ENCODE data around the gene FIGNL1.
A peak's percentile ranks its signal among the peaks of the same experiment; 100 is the strongest.

The FIGNL1 gene

DNA sequence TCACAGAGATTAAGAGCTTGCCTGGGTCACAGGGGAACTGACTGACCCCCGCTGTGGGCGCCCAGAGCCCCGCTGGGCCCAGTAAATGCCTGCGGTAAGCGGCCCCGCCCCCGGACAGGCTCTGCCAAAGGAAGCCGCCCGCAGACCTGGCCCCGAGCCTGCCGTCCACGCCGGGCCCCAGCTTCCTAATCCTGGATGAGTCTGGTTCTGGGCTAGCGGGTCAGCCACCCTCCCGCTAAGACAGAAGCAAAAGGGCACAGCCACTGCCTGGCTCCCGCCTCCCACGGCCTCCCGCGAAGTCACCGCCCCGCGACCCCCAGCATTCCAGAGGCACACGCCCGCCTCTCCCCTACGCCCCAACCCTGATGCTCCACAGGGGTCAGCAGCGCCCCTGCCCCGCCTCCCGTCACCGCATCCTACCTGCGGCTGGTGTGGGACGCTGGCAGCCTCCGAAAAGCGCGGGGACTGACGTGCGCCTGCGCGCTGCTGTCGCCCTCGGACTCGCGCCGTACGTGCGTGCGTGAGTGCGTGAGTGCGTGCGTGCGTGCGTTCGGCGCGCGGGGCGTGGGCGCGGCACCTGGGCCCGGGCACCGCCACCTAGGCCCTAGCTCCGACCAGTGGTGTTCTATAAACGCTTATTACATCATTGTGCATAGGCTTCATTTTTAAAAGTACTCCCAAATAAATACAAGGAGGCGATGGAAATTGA is at the start of gene FIGNL1:
FIGNL1 (minus strand) TSS at position 470 of the 709 bp plus-strand sequence. CDS start 3,063 bp downstream, outside the sequence.
- peak; percentile 58 for DNase-seq

DNA sequence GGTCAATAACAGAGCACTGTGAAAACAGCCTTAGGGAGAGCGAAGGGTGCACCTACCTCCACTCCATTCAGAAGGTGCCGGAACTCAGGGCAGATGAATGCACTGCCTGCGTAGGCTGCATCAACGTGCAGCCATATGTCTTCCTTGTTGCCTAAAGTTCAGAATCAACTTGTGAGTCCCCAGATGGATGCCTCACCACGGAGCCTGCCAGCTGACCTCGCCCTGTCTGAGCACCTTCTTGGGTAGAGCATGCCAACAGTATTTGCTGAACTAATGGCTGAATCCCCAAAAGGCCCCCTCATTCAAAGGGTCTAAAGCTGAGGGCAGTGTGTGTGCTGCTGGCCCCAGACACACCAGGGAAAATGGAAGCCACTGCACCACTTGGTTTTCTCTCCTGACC is 48.9 kb upstream of the FIGNL1 start:
- DNase-seq, result no peak

DNA sequence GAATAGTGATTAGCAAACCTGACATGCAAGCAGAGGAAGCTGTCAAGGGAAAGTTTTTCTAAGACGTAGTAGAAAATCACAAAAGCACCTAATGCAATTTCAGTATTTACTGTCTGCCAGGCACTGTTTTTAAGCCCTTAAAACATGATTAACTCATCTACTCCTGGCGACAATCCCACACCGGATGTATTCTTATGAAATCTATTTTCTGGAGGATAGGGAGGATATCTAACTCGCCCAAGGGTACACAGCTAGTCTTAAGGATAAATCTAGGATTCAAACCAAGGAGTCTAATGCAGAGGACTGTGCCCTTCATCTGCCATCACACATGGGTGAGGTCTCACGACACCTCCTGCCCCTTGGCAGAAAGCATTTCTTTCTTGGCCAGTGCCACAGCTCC is 47.8 kb upstream of the FIGNL1 start:
- no peak for DNase-seq

GRCh38 chr7:50497068-50497642 is 47.0 kb upstream of the FIGNL1 start:
- DNase-seq, result no peak

DNA sequence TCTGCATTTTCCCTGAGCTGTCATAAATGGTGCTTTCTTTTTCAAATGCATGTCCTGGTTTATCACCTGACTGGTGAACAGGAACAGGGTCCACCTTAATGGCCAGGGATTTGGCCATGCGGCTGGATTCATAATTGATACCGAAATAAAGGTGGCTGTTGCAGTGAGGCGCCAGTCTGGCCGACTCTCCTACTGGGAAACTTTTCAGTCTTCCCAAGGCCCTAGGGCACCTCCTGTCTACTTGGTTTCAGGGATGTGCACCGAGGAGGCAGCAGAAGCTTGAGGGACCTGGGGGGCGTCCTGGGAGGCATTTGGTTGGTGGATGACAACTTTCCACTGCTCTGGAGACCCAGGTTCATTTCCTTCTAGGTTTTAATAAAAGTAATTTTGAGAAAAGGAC is 46.4 kb upstream of the FIGNL1 start:
- no peak for DNase-seq

- DNase-seq, result no peak
Observed at GRCh38 chr7:50495746-50496145, 45.6 kb upstream of the FIGNL1 start.

DNA sequence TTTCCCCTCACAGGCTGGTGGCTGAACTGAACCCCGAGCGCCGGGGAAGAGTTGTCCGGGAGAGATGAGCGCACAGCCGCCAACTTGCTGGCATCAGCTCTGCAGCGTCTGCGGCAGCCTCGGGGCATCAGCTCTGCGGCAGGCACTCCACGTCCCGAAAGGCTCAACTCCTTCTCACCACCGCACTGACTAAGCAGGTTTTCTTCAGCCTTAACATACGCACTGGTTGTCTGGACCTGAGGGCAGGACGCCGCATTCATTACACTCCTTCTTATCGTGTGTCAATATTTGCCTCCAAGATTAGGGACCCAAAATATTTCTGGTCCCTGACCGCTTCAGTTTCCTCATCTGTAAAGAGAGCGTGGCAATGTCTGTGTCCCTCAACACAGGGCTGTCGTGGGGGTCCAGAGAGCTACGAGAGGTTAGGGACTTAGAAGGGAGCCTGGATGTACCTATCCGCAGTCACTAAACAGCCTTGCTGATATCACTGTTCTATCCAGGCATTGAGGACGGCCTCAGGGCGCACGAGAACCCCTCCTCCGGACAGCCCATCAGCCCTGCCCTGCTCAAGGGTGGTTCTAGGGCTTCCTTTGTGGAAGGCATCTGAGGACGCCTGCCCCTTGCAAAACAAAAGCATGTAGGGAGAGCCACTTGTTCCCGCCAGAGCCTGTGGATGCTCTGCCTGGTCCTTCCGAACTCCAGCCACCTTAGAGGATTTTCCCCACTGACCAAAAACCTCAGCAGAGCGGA is 42.8 kb upstream of the FIGNL1 start:
- DNase-seq, result no peak

GRCh38 chr7:50491943-50492342 is 41.8 kb upstream of the FIGNL1 start:
- DNase-seq, result no peak

GRCh38 chr7:50491209-50491608 is 41.1 kb upstream of the FIGNL1 start:
- no peak for DNase-seq

GRCh38 chr7:50488379-50488778 is 38.2 kb upstream of the FIGNL1 start:
- no peak for DNase-seq

- no peak for DNase-seq
Observed at GRCh38 chr7:50486512-50486911, 36.4 kb upstream of the FIGNL1 start.

GRCh38 chr7:50481867-50482266 is 31.7 kb upstream of the FIGNL1 start:
- DNase-seq, result no peak

DNA sequence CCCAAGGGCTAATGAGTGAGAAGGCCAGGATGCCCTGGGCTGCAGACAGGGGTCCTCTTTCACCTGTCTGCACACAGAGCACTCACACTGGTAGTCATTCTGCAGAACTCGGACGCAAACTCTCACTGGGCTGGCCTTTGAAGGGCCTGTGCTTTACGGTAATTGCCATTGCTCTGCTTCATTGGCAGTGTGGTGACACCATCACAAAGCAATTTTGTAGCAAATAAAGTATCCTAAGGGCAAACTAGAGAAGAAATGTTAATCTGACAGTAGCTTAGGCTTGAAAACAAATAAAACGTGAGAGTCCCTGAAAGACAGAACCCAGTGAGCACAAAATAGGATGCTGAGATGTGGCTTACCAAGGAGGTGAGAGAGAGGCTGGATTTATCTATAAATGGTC is 30.6 kb upstream of the FIGNL1 start:
- DNase-seq, result no peak

DNA sequence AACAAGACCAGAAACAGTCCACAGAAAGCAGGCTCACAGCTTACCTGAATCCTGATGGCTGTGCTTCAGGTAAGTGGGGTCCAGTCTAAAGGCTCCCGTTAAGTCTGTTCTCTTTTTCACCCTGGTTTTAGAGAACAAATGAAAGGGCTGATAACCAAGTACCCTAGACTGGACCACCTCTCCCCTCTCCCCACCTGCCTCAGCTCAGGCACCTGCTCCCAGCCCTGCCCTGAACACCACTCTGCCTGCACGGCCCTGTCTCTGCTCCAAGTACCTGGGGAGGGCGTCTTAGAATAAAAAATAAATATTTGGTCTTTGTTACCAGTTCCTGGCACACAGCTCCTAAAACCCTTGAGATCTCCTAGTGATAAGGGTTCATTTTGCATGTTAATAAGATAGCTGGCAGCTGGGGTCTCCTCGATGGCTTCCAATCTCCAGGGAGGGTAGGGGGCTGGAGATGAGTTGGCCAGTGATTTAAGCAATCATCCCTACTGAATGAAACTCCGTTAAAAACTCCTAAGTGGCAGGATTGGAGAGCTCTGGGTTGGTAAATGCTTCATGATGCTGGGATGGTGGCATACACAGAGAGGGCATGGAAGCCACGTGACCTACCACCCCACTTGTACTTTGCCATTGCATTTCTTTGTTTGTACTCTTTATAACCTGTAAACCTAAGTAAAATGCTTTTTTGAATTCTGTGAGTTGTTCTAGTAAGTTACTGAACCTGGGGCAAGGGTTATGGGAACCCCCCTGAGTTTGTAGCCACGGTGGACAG is 29.8 kb upstream of the FIGNL1 start:
- no peak for DNase-seq

- no peak for DNase-seq
Observed at GRCh38 chr7:50477640-50478039, 27.5 kb upstream of the FIGNL1 start.

- DNase-seq, result no peak
Observed at GRCh38 chr7:50476953-50477625, 26.9 kb upstream of the FIGNL1 start.

DNA sequence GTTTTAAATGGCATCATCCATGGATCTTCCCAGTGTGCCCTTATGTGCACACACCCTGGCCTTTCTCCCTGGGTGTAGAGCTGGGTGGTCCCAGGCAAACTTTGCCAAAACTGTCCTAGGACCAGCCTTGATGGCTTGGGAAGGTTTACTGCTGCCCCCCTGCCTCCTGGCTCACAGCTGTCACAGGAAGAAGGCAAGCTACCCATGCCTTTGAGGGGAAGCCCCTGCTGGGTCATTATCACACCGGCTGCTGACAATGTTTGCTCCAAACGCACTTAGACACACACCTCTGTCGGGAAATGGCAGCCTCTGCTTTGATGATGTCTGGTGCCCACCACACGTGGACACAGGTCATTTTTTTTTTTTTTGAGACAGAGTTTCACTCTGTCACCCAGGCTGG is 25.2 kb upstream of the FIGNL1 start:
- no peak for DNase-seq

DNA sequence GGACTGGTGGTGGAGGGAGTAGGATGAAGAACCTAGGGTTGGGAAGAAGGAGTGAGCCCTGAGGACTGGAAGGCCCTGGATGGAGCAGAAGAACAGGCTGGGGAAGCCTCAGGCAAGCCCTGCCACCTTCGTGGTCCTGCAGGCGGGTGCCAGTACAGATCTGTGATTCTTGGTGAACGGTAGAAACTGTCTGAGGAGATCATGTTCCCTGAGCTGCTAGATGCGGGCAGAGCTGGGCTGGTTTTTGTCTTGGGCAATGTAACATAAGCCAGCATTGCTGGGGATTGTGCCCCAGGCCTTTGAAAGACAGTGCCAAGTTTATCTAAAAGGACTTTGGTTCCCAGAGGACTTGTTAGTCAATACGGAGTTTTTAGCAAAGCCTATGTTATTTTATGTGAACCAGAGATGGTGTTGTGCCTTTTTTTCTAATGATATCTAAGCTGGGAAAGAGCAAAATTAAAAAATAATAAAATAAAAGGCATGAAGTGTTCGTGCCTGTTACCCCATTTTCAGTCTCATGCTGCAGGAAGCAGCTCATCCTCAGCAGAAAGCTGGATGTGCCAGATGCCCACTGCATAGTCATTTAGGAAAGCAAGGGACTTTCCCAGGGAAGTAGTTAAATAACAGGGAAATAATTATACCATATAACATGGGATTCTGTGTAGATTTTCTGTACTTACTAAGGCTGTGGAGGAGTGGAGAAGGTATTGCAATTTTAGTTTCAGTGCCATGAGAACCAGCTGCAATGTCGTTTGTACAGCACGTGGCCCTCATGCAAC is 24.4 kb upstream of the FIGNL1 start:
- DNase-seq, result no peak

DNA sequence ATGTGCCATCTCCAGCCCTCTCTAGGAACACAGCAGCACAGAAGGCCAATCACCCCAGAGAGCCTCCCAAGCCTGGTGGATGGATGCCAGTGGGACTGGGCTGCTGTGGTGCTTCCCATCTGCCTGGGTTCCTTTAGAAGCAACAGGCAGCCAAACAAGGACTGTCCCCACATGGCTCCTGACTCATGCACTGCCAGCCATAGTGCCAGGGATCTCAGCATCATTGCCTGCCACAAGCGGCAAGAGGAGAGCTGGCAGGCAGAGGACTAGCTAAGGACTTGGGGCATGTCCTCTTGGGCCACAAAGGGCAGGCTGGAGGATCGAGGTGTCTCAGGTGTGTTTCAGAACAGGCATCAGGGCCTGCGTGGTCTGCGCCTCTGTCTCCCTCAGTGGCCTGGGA is 23.4 kb upstream of the FIGNL1 start:
- no peak for DNase-seq

GRCh38 chr7:50472427-50472826 is 22.3 kb upstream of the FIGNL1 start:
- DNase-seq, result no peak

DNA sequence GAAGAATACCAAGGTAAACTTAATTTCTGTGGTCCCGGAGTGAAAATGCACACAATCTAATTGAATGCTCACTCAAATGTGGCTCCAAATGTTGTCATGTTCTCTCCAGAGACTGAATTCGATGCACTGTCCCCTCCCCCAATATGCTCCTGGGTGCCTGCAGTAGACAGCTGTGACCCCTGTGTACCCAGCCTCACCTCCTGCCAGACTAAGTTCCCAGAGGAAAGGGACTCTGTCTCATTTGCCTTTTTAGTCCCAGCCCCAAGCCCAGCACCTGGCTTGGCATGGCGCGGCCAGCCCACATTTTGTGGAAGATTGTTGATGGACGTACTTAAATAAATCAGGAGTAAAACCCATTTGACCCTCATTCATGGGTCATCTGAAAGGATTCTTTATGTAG is 21.8 kb upstream of the FIGNL1 start:
- DNase-seq, result no peak
